Liver (tissue), 9 donors: ENCODE results near the gene RAPGEF6. TPM values are rescaled to one million over a fixed set of nuclear protein-coding genes. Genes with fewer than 3 reads are reported as not detected.

Experiments
- DNase-seq: peaks from one replicate; pipeline ENCODE4 v3.0.0-alpha.2; 2017; ENCODE audit warnings: low spot score
- H3K27ac ChIP-seq, 2 donors: one replicate each; pipeline ENCODE4 v1.7.0; 2013; ENCODE audit warnings: inconsistent platforms in 2 of 2, low read length in 2 of 2, control low read depth in 1 of 2, low read depth in 1 of 2, mild to moderate bottlenecking in 1 of 2
- H3K27me3 ChIP-seq, 4 donors: one replicate each; pipeline versions ENCODE4 v1.6.1 to v1.7.0; 2013; ENCODE audit warnings: low read length in 3 of 4, inconsistent platforms in 1 of 4, mild to moderate bottlenecking in 1 of 4, moderate library complexity in 1 of 4; ENCODE audit not compliant: control insufficient read depth in 4 of 4, insufficient read depth in 4 of 4
- H3K36me3 ChIP-seq, 4 donors: one replicate each; pipeline versions ENCODE4 v1.6.1 to v1.7.0; 2013; ENCODE audit warnings: low read length in 3 of 4, mild to moderate bottlenecking in 3 of 4, low read depth in 1 of 4, moderate library complexity in 1 of 4; ENCODE audit not compliant: control insufficient read depth in 4 of 4, insufficient read depth in 3 of 4
- H3K4me1 ChIP-seq, 4 donors: one replicate each; pipeline versions ENCODE4 v1.6.1 to v1.7.0; 2013; ENCODE audit warnings: low read length in 3 of 4, mild to moderate bottlenecking in 3 of 4, moderate library complexity in 1 of 4; ENCODE audit not compliant: control insufficient read depth in 4 of 4, insufficient read depth in 4 of 4
- H3K4me3 ChIP-seq, 3 donors: one replicate each; pipeline versions ENCODE4 v1.6.1 to v1.7.0; 2013; ENCODE audit warnings: low read length in 3 of 3, control low read depth in 1 of 3, low read depth in 1 of 3, mild to moderate bottlenecking in 1 of 3
- H3K9ac ChIP-seq, 2 donors: one replicate each; pipeline ENCODE4 v1.7.0; 2013; ENCODE audit warnings: low read length in 2 of 2, mild to moderate bottlenecking in 2 of 2, moderate library complexity in 2 of 2, control low read depth in 1 of 2, low read depth in 1 of 2
- H3K9me3 ChIP-seq, 4 donors: one replicate each; pipeline versions ENCODE4 v1.6.1 to v1.7.0; 2013; ENCODE audit warnings: low read length in 3 of 4; ENCODE audit not compliant: control insufficient read depth in 4 of 4
- CTCF ChIP-seq: fragments of 150-350 bp; IDR thresholded peaks from 2 replicates; pipeline ENCODE4 v1.5.1; 2017; ENCODE audit warnings: improper control_type of control experiment, low read depth, low read length; ENCODE audit not compliant: missing input control
- EGR1 ChIP-seq, 2 donors: IDR thresholded peaks; 2 replicates each; pipeline ENCODE4 v1.6.1; 2016 to 2018; ENCODE audit warnings: antibody characterized with exemption in 2 of 2, low read depth in 2 of 2
- FOXA1 ChIP-seq: IDR thresholded peaks from 2 replicates; pipeline ENCODE4 v1.6.1; 2016; ENCODE audit warnings: antibody characterized with exemption
- FOXA2 ChIP-seq: IDR thresholded peaks from 2 replicates; pipeline ENCODE4 v1.6.1; 2016; ENCODE audit warnings: antibody characterized with exemption
- GABPA ChIP-seq, 2 donors: IDR thresholded peaks in 1 of 2; conservative IDR thresholded peaks in 1 of 2; 2 replicates each; pipeline ENCODE4 v1.6.1; 2016; ENCODE audit warnings: antibody characterized with exemption in 2 of 2, mild to moderate bottlenecking in 1 of 2, moderate library complexity in 1 of 2
- HNF4A ChIP-seq, 2 donors: conservative IDR thresholded peaks; 2 replicates each; pipeline ENCODE4 v1.6.1; 2016; ENCODE audit warnings: antibody characterized with exemption in 2 of 2, mild to moderate bottlenecking in 2 of 2
- HNF4G ChIP-seq: IDR thresholded peaks from 2 replicates; pipeline ENCODE4 v1.6.1; 2016; ENCODE audit warnings: antibody characterized with exemption
- JUND ChIP-seq, 2 donors: IDR thresholded peaks; 2 replicates each; pipeline ENCODE4 v1.6.1; 2016; ENCODE audit warnings: antibody characterized with exemption in 2 of 2
- MAX ChIP-seq: IDR thresholded peaks from 2 replicates; pipeline ENCODE4 v1.6.1; 2016; ENCODE audit warnings: antibody characterized with exemption
- NR2F2 ChIP-seq: IDR thresholded peaks from 2 replicates; pipeline ENCODE4 v1.6.1; 2016; ENCODE audit warnings: antibody characterized with exemption
- RAD21 ChIP-seq, 2 donors: IDR thresholded peaks; 2 replicates each; pipeline ENCODE4 v1.6.1; 2016; ENCODE audit warnings: antibody characterized with exemption in 2 of 2, mild to moderate bottlenecking in 2 of 2
- RXRA ChIP-seq, 2 donors: IDR thresholded peaks; 2 replicates each; pipeline ENCODE4 v1.6.1; 2017 to 2018; ENCODE audit warnings: antibody characterized with exemption in 2 of 2, mild to moderate bottlenecking in 1 of 2
- SP1 ChIP-seq: IDR thresholded peaks from 2 replicates; pipeline ENCODE4 v1.6.1; 2018; ENCODE audit warnings: antibody characterized with exemption, mild to moderate bottlenecking
- TAF1 ChIP-seq: conservative IDR thresholded peaks from 2 replicates; pipeline ENCODE4 v1.6.1; 2016; ENCODE audit warnings: antibody characterized with exemption, mild to moderate bottlenecking
- YY1 ChIP-seq: IDR thresholded peaks from 2 replicates; pipeline ENCODE4 v1.6.1; 2016; ENCODE audit warnings: antibody characterized with exemption, mild to moderate bottlenecking
- polyA plus RNA-seq, 2 donors: library from polyadenylated mRNA; stranded (reverse) in 1 of 2; unstranded in 1 of 2; fragments of 200-250 nt in 1 of 2; fragments of >200 nt in 1 of 2; fragmentation: Nextera tagmentation in 1 of 2; extraction: Ambion mirVana in 1 of 2; gene quantifications; one replicate each; pipeline versions ENCODE4 v1.2.1 to v1.2.3, GENCODE V29; 2013 to 2015
- total RNA-seq, 2 donors: library from RNA; depleted of rRNA; stranded (reverse); fragments of >200 nt; gene quantifications; one replicate each; pipeline ENCODE4 v1.2.3, GENCODE V29; 2014
- TF ChIP-seq, protein P1 (sequence below): IDR thresholded peaks from 2 replicates; pipeline ENCODE4 v1.6.1; 2016; ENCODE audit warnings: antibody characterized with exemption
- TF ChIP-seq, protein P2 (sequence below): IDR thresholded peaks from 2 replicates; pipeline ENCODE4 v1.6.1; 2016; ENCODE audit warnings: antibody characterized with exemption, mild to moderate bottlenecking
- TF ChIP-seq, protein P3 (sequence below): IDR thresholded peaks from 2 replicates; pipeline ENCODE4 v1.6.1; 2016; ENCODE audit warnings: antibody characterized with exemption
- donor health status: healthy.
- donor health status: healthy.
- donor health status: healthy.
- donor health status: healthy.
- donor health status: healthy.

Gene RAPGEF6
- total and polyA plus RNA-seq, 4 donors, result 1.7 to 16.1 (median 8.6) TPM

GRCh38 chr5:131684595-131684994 lies 49.6 kb upstream of the RAPGEF6 start:
- H3K9ac ChIP-seq, result peak overlapping the region in 1 of 2 donors; percentile 48
- H3K9me3 ChIP-seq, result no peaks in the 10 kb centered on the region
- H3K27me3 ChIP-seq, result no peaks in the 10 kb centered on the region
- no peak for DNase-seq
- H3K27ac ChIP-seq, result peak overlapping the region; percentile 43 to 60
- TF ChIP-seq, protein P1, sequence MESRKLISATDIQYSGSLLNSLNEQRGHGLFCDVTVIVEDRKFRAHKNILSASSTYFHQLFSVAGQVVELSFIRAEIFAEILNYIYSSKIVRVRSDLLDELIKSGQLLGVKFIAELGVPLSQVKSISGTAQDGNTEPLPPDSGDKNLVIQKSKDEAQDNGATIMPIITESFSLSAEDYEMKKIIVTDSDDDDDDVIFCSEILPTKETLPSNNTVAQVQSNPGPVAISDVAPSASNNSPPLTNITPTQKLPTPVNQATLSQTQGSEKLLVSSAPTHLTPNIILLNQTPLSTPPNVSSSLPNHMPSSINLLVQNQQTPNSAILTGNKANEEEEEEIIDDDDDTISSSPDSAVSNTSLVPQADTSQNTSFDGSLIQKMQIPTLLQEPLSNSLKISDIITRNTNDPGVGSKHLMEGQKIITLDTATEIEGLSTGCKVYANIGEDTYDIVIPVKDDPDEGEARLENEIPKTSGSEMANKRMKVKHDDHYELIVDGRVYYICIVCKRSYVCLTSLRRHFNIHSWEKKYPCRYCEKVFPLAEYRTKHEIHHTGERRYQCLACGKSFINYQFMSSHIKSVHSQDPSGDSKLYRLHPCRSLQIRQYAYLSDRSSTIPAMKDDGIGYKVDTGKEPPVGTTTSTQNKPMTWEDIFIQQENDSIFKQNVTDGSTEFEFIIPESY, result peak; percentile 81
- TF ChIP-seq RXRA (IDR thresholded peaks at IDR 0.05) (peak; percentile 82 to 83), NR2F2 (peak; percentile 39), YY1 (peak; percentile 71), RAD21 (IDR thresholded peaks at IDR 0.05) (peak; percentile 36 to 42), HNF4A (conservative IDR thresholded peaks at IDR 0.05) (peak; percentile 88 to 91), FOXA2 (peak; percentile 71), MAX (peak; percentile 43), SP1 (peak; percentile 83), CTCF (no peak), JUND (IDR thresholded peaks at IDR 0.05) (peak; percentile 82 to 93), FOXA1 (no peak), HNF4G (peak; percentile 75), TAF1 (no peak), GABPA (IDR thresholded peaks at IDR 0.05 in 1 of 2, conservative IDR thresholded peaks at IDR 0.05 in 1 of 2) (peak in 1 of 2 donors; percentile 58), EGR1 (IDR thresholded peaks at IDR 0.05; ENCODE audit: low read depth in 2 of 2) (peak in 1 of 2 donors; percentile 28)
- TF ChIP-seq, protein P2, sequence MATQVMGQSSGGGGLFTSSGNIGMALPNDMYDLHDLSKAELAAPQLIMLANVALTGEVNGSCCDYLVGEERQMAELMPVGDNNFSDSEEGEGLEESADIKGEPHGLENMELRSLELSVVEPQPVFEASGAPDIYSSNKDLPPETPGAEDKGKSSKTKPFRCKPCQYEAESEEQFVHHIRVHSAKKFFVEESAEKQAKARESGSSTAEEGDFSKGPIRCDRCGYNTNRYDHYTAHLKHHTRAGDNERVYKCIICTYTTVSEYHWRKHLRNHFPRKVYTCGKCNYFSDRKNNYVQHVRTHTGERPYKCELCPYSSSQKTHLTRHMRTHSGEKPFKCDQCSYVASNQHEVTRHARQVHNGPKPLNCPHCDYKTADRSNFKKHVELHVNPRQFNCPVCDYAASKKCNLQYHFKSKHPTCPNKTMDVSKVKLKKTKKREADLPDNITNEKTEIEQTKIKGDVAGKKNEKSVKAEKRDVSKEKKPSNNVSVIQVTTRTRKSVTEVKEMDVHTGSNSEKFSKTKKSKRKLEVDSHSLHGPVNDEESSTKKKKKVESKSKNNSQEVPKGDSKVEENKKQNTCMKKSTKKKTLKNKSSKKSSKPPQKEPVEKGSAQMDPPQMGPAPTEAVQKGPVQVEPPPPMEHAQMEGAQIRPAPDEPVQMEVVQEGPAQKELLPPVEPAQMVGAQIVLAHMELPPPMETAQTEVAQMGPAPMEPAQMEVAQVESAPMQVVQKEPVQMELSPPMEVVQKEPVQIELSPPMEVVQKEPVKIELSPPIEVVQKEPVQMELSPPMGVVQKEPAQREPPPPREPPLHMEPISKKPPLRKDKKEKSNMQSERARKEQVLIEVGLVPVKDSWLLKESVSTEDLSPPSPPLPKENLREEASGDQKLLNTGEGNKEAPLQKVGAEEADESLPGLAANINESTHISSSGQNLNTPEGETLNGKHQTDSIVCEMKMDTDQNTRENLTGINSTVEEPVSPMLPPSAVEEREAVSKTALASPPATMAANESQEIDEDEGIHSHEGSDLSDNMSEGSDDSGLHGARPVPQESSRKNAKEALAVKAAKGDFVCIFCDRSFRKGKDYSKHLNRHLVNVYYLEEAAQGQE, result peak; percentile 25
- TF ChIP-seq, protein P3, sequence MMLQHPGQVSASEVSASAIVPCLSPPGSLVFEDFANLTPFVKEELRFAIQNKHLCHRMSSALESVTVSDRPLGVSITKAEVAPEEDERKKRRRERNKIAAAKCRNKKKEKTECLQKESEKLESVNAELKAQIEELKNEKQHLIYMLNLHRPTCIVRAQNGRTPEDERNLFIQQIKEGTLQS, result no peak
- peaks cover 3 to 24% (median 16%) of the 10 kb centered on the region in 4 donors for H3K4me1 ChIP-seq
- no peak overlapping the region for H3K4me3 ChIP-seq
- H3K36me3 ChIP-seq, result peaks cover 0 to 3% (median under 1%) of the 10 kb centered on the region in 4 donors
